Neuronal stem cell (in vitro differentiated cells): ENCODE measurements around the gene PITPNB.

ENCODE experiments used
- DNase-seq: peaks from one replicate; pipeline ENCODE4 v3.0.0-alpha.2; 2013; ENCODE audit warnings: low spot score
- H2AFZ ChIP-seq: one replicate; pipeline ENCODE4 v1.6.1; 2013; ENCODE audit warnings: mild to moderate bottlenecking, low read length, inconsistent platforms
- H2AK5ac ChIP-seq: 2 replicates; pipeline ENCODE4 v1.6.1; 2013; ENCODE audit warnings: low read depth, mild to moderate bottlenecking, inconsistent platforms, low read length, moderate library complexity, mixed read lengths
- H2BK120ac ChIP-seq: 2 replicates; pipeline ENCODE4 v1.6.1; 2013; ENCODE audit warnings: low read depth, mild to moderate bottlenecking, inconsistent platforms, low read length, moderate library complexity, mixed read lengths
- H2BK12ac ChIP-seq: one replicate; pipeline ENCODE4 v1.6.1; 2013; ENCODE audit warnings: low read length, inconsistent platforms
- H2BK15ac ChIP-seq: 2 replicates; pipeline ENCODE4 v1.6.1; 2013; ENCODE audit warnings: mild to moderate bottlenecking, low read length, inconsistent platforms, mixed read lengths
- H2BK5ac ChIP-seq: one replicate; pipeline ENCODE4 v1.6.1; 2013; ENCODE audit warnings: inconsistent platforms, mild to moderate bottlenecking, low read length, moderate library complexity
- H3K14ac ChIP-seq: one replicate; pipeline ENCODE4 v1.6.1; 2013; ENCODE audit warnings: low read length, inconsistent platforms
- H3K18ac ChIP-seq: 2 replicates; pipeline ENCODE4 v1.6.1; 2013; ENCODE audit warnings: low read length, inconsistent platforms
- H3K23ac ChIP-seq: 2 replicates; pipeline ENCODE4 v1.6.1; 2013; ENCODE audit warnings: low read depth, mild to moderate bottlenecking, mixed read lengths, low read length, inconsistent platforms; ENCODE audit not compliant: poor library complexity
- H3K27ac ChIP-seq: replicated peaks from 3 replicates; pipeline ENCODE4 v1.5.1; 2013; ENCODE audit warnings: low read length, inconsistent platforms
- H3K27me3 ChIP-seq, 3 experiments: 2 replicates each; pipeline ENCODE4 v1.6.1; 2013; ENCODE audit warnings: low read length in 3 of 3, mild to moderate bottlenecking in 2 of 3, inconsistent platforms in 1 of 3, low read depth in 1 of 3, mixed read lengths in 1 of 3, moderate library complexity in 1 of 3; ENCODE audit not compliant: control insufficient read depth in 3 of 3, insufficient read depth in 3 of 3
- H3K36me3 ChIP-seq, 2 donors: replicated peaks in 1 of 2; 2 replicates each; pipeline ENCODE4 v1.6.1; 2013; ENCODE audit warnings: low read length in 2 of 2; ENCODE audit not compliant: control insufficient read depth in 2 of 2, insufficient read depth in 2 of 2
- H3K4ac ChIP-seq: 2 replicates; pipeline ENCODE4 v1.6.1; 2013; ENCODE audit warnings: inconsistent platforms, mild to moderate bottlenecking, low read length, moderate library complexity
- H3K4me1 ChIP-seq, 2 donors: 1 replicate in 1 of 2; 2 replicates in 1 of 2; pipeline ENCODE4 v1.6.1; 2013; ENCODE audit warnings: low read length in 2 of 2, low read depth in 1 of 2; ENCODE audit not compliant: control insufficient read depth in 2 of 2, insufficient read depth in 1 of 2
- H3K4me2 ChIP-seq: one replicate; pipeline ENCODE4 v1.6.1; 2013; ENCODE audit warnings: mild to moderate bottlenecking, low read length, inconsistent platforms; ENCODE audit not compliant: insufficient read depth, poor library complexity, severe bottlenecking
- H3K4me3 ChIP-seq, 2 donors: 2 replicates each; pipeline ENCODE4 v1.5.1; 2013; ENCODE audit warnings: low read length in 2 of 2, mild to moderate bottlenecking in 2 of 2, inconsistent platforms in 1 of 2, moderate library complexity in 1 of 2
- H3K79me1 ChIP-seq: one replicate; pipeline ENCODE4 v1.6.1; 2013; ENCODE audit warnings: low read depth, mild to moderate bottlenecking, inconsistent platforms, low read length, moderate library complexity
- H3K9ac ChIP-seq: one replicate; pipeline ENCODE4 v1.6.1; 2013; ENCODE audit warnings: mild to moderate bottlenecking, low read depth, low read length, inconsistent platforms; ENCODE audit not compliant: poor library complexity
- H3K9me3 ChIP-seq, 2 donors: replicated peaks in 1 of 2; 2 replicates each; pipeline versions ENCODE3 to v1.6.1; 2013; ENCODE audit warnings: low read length in 2 of 2, mild to moderate bottlenecking in 2 of 2, inconsistent platforms in 1 of 2, low read depth in 1 of 2, mixed read lengths in 1 of 2, moderate library complexity in 1 of 2; ENCODE audit not compliant: control insufficient read depth in 2 of 2, insufficient read depth in 1 of 2
- H4K8ac ChIP-seq: one replicate; pipeline ENCODE4 v1.6.1; 2013; ENCODE audit warnings: low read depth, mild to moderate bottlenecking, inconsistent platforms, low read length, moderate library complexity
- H4K91ac ChIP-seq: one replicate; pipeline ENCODE4 v1.6.1; 2013; ENCODE audit warnings: low read length, low read depth, mild to moderate bottlenecking, inconsistent platforms; ENCODE audit not compliant: poor library complexity
- WGBS, 2 donors: extraction: QIAGEN DNeasy Blood & Tissue Kit; methylation state at CpG; one replicate each; pipeline ENCODE4 v1.1.7; 2013; ENCODE audit warnings: missing lambda C conversion rate in 2 of 2, mixed read lengths in 1 of 2; ENCODE audit not compliant: insufficient read length in 2 of 2, insufficient replicate concordance in 1 of 2; ENCODE audit errors: extremely low coverage in 2 of 2; 5-methylcytosine and 5-hydroxymethylcytosine counted together

Gene PITPNB

DNA sequence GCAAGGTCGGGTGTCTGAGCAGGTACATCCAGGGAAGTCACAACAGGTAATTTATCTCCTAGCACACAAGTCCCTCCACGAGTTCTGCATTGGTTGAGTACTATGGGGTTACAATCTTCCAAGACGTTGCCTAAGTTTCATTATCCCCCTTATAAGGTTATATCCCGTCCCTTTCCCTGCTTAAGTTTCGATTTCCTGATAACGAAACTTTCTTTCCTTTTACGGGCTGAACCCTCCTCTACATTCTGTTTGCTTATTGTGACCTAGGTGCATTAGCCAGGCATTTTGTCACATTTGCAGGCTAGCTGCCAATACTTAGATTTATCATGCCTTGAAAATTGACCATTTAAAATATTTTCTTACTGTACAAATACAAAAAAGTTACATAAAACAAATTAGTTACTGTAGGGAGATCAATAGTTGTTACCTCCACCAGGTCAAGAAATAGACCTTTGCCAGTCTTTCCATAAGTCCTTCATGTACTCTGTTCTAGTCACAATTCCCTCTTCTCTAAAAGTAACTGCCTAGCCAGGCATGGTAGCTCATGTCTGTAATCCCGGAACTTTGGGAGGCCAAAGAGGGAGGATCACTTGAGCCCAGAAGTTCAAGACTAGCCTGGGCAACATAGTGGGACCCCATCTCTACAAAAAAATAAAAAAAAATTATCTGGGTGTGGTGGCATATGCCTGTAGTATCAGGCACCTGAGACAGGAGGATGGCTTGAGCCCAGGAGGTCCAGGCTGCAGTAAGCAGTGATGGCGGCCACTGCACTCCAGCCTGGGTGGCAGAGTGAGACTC is 14.3 kb upstream of the PITPNB start:
- no peaks in the 10 kb centered on the region for H3K79me1 ChIP-seq
- no peak overlapping the region for H2AFZ ChIP-seq
- no CpG with 5 or more reads among the region's 9 CpGs for WGBS, 2 donors
- no peak for DNase-seq
- H3K18ac ChIP-seq = no peak overlapping the region
- no peak overlapping the region for H3K14ac ChIP-seq
- H3K9me3 ChIP-seq = no peaks in the 10 kb centered on the region
- peaks cover 0 to 2% of the 10 kb centered on the region in 2 donors for H3K4me1 ChIP-seq
- H2BK15ac ChIP-seq = no peak overlapping the region
- H2AK5ac ChIP-seq = no peak overlapping the region
- no peak overlapping the region for H4K8ac ChIP-seq
- H3K23ac ChIP-seq = no peak overlapping the region
- H3K27me3 ChIP-seq = no peaks in the 10 kb centered on the region
- H2BK5ac ChIP-seq = no peak overlapping the region
- no peak overlapping the region for H4K91ac ChIP-seq
- H3K4me3 ChIP-seq = no peak overlapping the region
- H3K4ac ChIP-seq = no peak overlapping the region
- no peak overlapping the region for H3K27ac ChIP-seq
- H3K36me3 ChIP-seq = peaks cover 2 to 21% of the 10 kb centered on the region in 2 donors
- no peak overlapping the region for H3K4me2 ChIP-seq
- H2BK12ac ChIP-seq = no peak overlapping the region
- no peak overlapping the region for H2BK120ac ChIP-seq
- H3K9ac ChIP-seq = no peak overlapping the region

DNA sequence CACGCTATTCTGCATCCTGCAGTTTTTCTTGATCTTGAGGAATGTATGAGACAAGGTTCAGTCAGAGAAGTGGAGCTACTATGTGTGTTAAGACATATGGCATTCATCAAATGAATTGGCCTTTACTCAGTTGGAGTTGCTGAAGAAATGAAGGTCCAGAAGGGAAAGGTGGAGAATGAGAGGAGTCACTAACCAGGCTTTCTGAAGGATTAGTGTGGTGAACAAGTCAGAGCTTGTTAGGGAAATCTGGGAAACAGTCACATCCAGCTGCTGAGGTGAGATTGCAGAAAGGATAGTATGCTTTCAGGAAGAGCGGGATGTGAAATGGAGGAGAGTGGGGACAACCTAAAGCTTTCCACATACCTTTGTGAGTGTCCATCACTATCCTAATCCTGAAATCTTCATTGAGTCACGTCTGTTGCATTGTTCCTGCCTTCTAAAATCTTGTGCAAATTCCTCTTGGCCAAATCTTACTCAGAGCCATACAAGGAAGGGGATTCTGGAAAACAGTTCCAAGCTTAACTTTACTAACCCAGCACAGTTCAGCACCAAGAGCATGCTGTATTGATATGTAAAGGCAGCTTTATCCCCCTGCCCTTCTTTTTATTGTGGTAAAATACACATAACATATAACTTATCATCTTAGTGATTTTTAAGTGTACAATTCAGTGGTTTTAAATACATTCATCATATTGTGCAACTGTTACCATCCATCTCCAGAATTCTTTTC is 11.4 kb upstream of the PITPNB start:
- H2BK5ac ChIP-seq = no peak overlapping the region
- H3K79me1 ChIP-seq = no peaks in the 10 kb centered on the region
- H3K9me3 ChIP-seq = peaks cover 0 to 6% of the 10 kb centered on the region in 2 donors
- no peak overlapping the region for H3K23ac ChIP-seq
- no peak overlapping the region for H3K9ac ChIP-seq
- no peak overlapping the region for H2BK12ac ChIP-seq
- H2BK15ac ChIP-seq = no peak overlapping the region
- no peak overlapping the region for H3K4ac ChIP-seq
- H3K4me3 ChIP-seq = no peak overlapping the region
- DNase-seq = no peak
- no peak overlapping the region for H3K27ac ChIP-seq
- H3K4me1 ChIP-seq = peaks cover 0 to 2% of the 10 kb centered on the region in 2 donors
- WGBS, 2 donors = no CpG with 5 or more reads among the region's 3 CpGs
- H4K8ac ChIP-seq = no peak overlapping the region
- no peak overlapping the region for H3K18ac ChIP-seq
- H2AFZ ChIP-seq = no peak overlapping the region
- H3K4me2 ChIP-seq = no peak overlapping the region
- no peak overlapping the region for H2BK120ac ChIP-seq
- H2AK5ac ChIP-seq = no peak overlapping the region
- H3K27me3 ChIP-seq = no peaks in the 10 kb centered on the region
- H4K91ac ChIP-seq = no peak overlapping the region
- H3K36me3 ChIP-seq = peaks cover 2 to 11% of the 10 kb centered on the region in 2 donors
- H3K14ac ChIP-seq = no peak overlapping the region

DNA sequence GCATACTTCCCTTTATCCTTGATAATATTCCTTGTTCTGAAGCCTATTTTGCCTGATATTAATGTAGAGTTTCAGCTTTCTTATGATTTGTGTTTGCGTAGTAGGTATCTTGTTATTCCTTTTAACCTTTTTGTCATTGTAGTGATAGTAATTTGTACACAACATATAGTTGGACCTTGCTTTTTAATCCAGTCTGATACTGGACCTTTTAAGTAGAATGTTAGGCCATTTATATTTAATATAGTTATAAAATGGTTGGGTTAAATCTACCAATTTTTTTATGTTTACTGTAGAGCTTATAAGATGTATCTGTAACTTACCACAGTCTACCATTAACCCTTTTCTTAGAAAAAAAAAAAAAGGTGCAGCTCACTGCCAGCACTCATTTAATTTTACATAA is 8.6 kb upstream of the PITPNB start:
- WGBS, 2 donors = no CpG with 5 or more reads among the region's 1 CpG
- no peak overlapping the region for H2BK120ac ChIP-seq
- no peak overlapping the region for H3K4me3 ChIP-seq
- no peak overlapping the region for H3K23ac ChIP-seq
- H2BK12ac ChIP-seq = no peak overlapping the region
- no peak overlapping the region for H3K27ac ChIP-seq
- H3K4me1 ChIP-seq = peaks cover 0 to 2% of the 10 kb centered on the region in 2 donors
- H3K4ac ChIP-seq = no peak overlapping the region
- H3K4me2 ChIP-seq = no peak overlapping the region
- H4K91ac ChIP-seq = no peak overlapping the region
- peaks cover 2 to 25% of the 10 kb centered on the region in 2 donors for H3K36me3 ChIP-seq
- no peak overlapping the region for H2BK15ac ChIP-seq
- no peak overlapping the region for H3K9ac ChIP-seq
- no peak overlapping the region for H2BK5ac ChIP-seq
- H4K8ac ChIP-seq = no peak overlapping the region
- no peak for DNase-seq
- no peaks in the 10 kb centered on the region for H3K79me1 ChIP-seq
- H2AK5ac ChIP-seq = no peak overlapping the region
- no peak overlapping the region for H2AFZ ChIP-seq
- H3K18ac ChIP-seq = no peak overlapping the region
- peaks cover 3 to 21% of the 10 kb centered on the region in 2 donors for H3K9me3 ChIP-seq
- H3K14ac ChIP-seq = no peak overlapping the region
- H3K27me3 ChIP-seq = no peaks in the 10 kb centered on the region

DNA sequence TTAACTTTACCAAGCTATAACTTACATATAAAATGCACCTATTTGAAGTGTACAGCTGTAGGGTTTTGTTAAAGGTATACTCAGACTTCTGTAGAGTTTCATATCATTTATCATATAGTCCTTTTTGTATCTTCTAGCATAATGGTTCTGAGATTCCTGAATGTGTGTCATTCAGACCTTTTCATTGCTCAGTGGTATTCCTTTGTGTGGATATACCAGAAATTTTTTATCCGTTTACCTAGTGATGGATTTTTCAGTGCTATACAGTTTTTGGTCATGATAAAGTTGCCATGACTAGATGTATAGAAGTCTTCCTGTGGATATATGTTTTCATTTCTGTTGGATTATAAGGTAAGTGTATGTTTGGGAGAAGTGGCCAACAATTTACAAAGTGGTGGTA is 6.3 kb upstream of the PITPNB start:
- Histone ChIP-seq H3K36me3 (peaks cover 4 to 40% of the 10 kb centered on the region in 2 donors), H3K4me2 (no peak overlapping the region), H3K79me1 (no peaks in the 10 kb centered on the region)

More for the DNA sequence above, 6.3 kb upstream of the PITPNB start:
- H3K23ac ChIP-seq = no peak overlapping the region
- H4K8ac ChIP-seq = no peak overlapping the region
- no peak overlapping the region for H2BK15ac ChIP-seq
- no peak overlapping the region for H3K18ac ChIP-seq
- H2BK12ac ChIP-seq = no peak overlapping the region
- H2BK120ac ChIP-seq = no peak overlapping the region
- H3K4me3 ChIP-seq = no peak overlapping the region
- H3K4me1 ChIP-seq = peaks cover 0 to 2% of the 10 kb centered on the region in 2 donors
- H2AFZ ChIP-seq = no peak overlapping the region
- H3K4ac ChIP-seq = no peak overlapping the region
- peaks cover 3 to 21% of the 10 kb centered on the region in 2 donors for H3K9me3 ChIP-seq
- no peak overlapping the region for H3K14ac ChIP-seq
- WGBS, 2 donors = no CpG with 5 or more reads among the region's 1 CpG
- H4K91ac ChIP-seq = no peak overlapping the region
- no peak overlapping the region for H2AK5ac ChIP-seq
- H3K27ac ChIP-seq = no peak overlapping the region
- H3K9ac ChIP-seq = no peak overlapping the region
- DNase-seq = no peak
- no peaks in the 10 kb centered on the region for H3K27me3 ChIP-seq
- no peak overlapping the region for H2BK5ac ChIP-seq
